GM12878 (cell line): Measurements from ENCODE around the gene COMMD3. TPM values are rescaled to one million over a fixed set of nuclear protein-coding genes. Genes with fewer than 3 reads are reported as not detected.
A peak's percentile ranks its signal among the peaks of the same experiment; 100 is the strongest.

ENCODE experiments used
- CBX5 ChIP-seq: sonication (generic); IDR thresholded peaks from 2 replicates; pipeline ENCODE4 v1.6.1; 2016; ENCODE audit warnings: low read depth, moderate library complexity, mild to moderate bottlenecking, inconsistent platforms
- DPF2 ChIP-seq: fragments of 450-650 bp; IDR thresholded peaks from 2 replicates; pipeline ENCODE4 v1.6.1; 2017; ENCODE audit warnings: mild to moderate bottlenecking
- E4F1 ChIP-seq: fragments of 450-650 bp; IDR thresholded peaks from 2 replicates; pipeline ENCODE4 v1.6.1; 2018; ENCODE audit warnings: borderline replicate concordance, mild to moderate bottlenecking; ENCODE audit not compliant: partially characterized antibody
- EED ChIP-seq: sonication (generic); IDR thresholded peaks from 2 replicates; pipeline ENCODE4 v1.6.1; 2016; ENCODE audit warnings: antibody characterized with exemption, low read depth
- IRF4 ChIP-seq: IDR thresholded peaks from 2 replicates; pipeline ENCODE4 v1.6.1; 2011; ENCODE audit warnings: low read depth, low read length
- MEF2A ChIP-seq: IDR thresholded peaks from 2 replicates; pipeline ENCODE4 v1.6.1; 2011; ENCODE audit warnings: low read depth, mild to moderate bottlenecking, low read length, moderate library complexity; ENCODE audit not compliant: insufficient read depth
- MTA2 ChIP-seq: fragments of 450-650 bp; IDR thresholded peaks from 2 replicates; pipeline ENCODE4 v1.6.1; 2016; ENCODE audit warnings: low read depth, mild to moderate bottlenecking, moderate library complexity
- MXI1 ChIP-seq: fragments of 150-350 bp; IDR thresholded peaks from 2 replicates; pipeline ENCODE4 v1.6.1; 2011; ENCODE audit warnings: low read depth, mild to moderate bottlenecking, inconsistent platforms, low read length, improper control_type of control experiment
- NRF1 ChIP-seq: conservative IDR thresholded peaks from 2 replicates; pipeline ENCODE4 v1.6.1; 2011; ENCODE audit warnings: mild to moderate bottlenecking, low read depth, low read length, improper control_type of control experiment
- PAX8 ChIP-seq: fragments of 450-650 bp; IDR thresholded peaks from 2 replicates; pipeline ENCODE4 v1.6.1; 2017; ENCODE audit warnings: mild to moderate bottlenecking, moderate library complexity
- RFX5 ChIP-seq: IDR thresholded peaks from 2 replicates; pipeline ENCODE4 v1.6.1; 2011; ENCODE audit warnings: low read depth, low read length, improper control_type of control experiment
- SPI1 ChIP-seq: IDR thresholded peaks from 2 replicates; pipeline ENCODE4 v1.6.1; 2011; ENCODE audit warnings: low read depth, mild to moderate bottlenecking, low read length, moderate library complexity, borderline replicate concordance; ENCODE audit not compliant: insufficient read depth
- SUPT20H ChIP-seq: IDR thresholded peaks from 2 replicates; pipeline ENCODE4 v1.6.1; 2011; ENCODE audit warnings: low read depth, mild to moderate bottlenecking, low read length, moderate library complexity, borderline replicate concordance; ENCODE audit not compliant: control insufficient read depth
- SUZ12 ChIP-seq: fragments of 200-600 bp; sonication (generic); IDR thresholded peaks from one replicate; pipeline ENCODE4 v1.6.1; 2018; ENCODE audit warnings: antibody characterized with exemption, mild to moderate bottlenecking; ENCODE audit not compliant: unreplicated experiment
- TARDBP ChIP-seq: IDR thresholded peaks from 2 replicates; pipeline ENCODE4 v1.6.1; 2016; ENCODE audit warnings: borderline replicate concordance
- ZBED1 ChIP-seq: IDR thresholded peaks from 2 replicates; pipeline ENCODE4 v1.6.1; 2016; ENCODE audit warnings: borderline replicate concordance
- ZSCAN29 ChIP-seq: fragments of 450-650 bp; IDR thresholded peaks from 2 replicates; pipeline ENCODE4 v1.6.1; 2017; ENCODE audit warnings: mild to moderate bottlenecking, moderate library complexity
- polyA plus RNA-seq, 11 experiments: library from polyadenylated mRNA; depleted of rRNA in 4 of 11; unstranded in 6 of 11; stranded (reverse) in 5 of 11; fragments of >200 nt; fragmentation: Nextera tagmentation in 4 of 11; fragmentation: Illumina TruSeq in 1 of 11; extraction: Ambion mirVana in 4 of 11; extraction: Trizol in 1 of 11; gene quantifications; 1 replicate in 1 of 11; 2 replicates in 10 of 11; pipeline versions ENCODE4 v1.2.1 to v1.2.3, GENCODE V29; 2011 to 2016; ENCODE audit warnings: inconsistent platforms in 2 of 11, missing spikeins in 2 of 11, low read depth in 1 of 11
- total RNA-seq, 4 experiments: library from RNA; depleted of rRNA in 3 of 4; stranded (reverse); fragments of >200 nt in 3 of 4; fragmentation: Illumina TruSeq in 1 of 4; extraction: Trizol in 1 of 4; gene quantifications; 2 replicates each; pipeline versions ENCODE4 v1.2.1 to v1.2.3, GENCODE V29; 2013 to 2021
- TF ChIP-seq, protein P1 (sequence below): fragments of 450-650 bp; IDR thresholded peaks from 2 replicates; pipeline ENCODE4 v1.6.1; 2017; ENCODE audit warnings: mild to moderate bottlenecking, low read depth, inconsistent platforms; ENCODE audit not compliant: poor library complexity, severe bottlenecking
- TF ChIP-seq, protein P2 (sequence below): fragments of 450-650 bp; IDR thresholded peaks from 2 replicates; pipeline ENCODE4 v1.6.1; 2017; ENCODE audit warnings: mild to moderate bottlenecking, moderate library complexity
- TF ChIP-seq, protein P3 (sequence below): IDR thresholded peaks from 2 replicates; pipeline ENCODE4 v1.6.1; 2011; ENCODE audit warnings: borderline replicate concordance, low read depth, mild to moderate bottlenecking, moderate library complexity, mixed read lengths, low read length; ENCODE audit not compliant: insufficient read depth; ENCODE audit errors: extremely low read length

COMMD3 gene
- total and polyA plus RNA-seq, 10 of the 15 experiments (the other 5 are each of a cell fraction or from before 2014, with no cell fraction given), result 64.5 to 248 (median 84.4) TPM

DNA sequence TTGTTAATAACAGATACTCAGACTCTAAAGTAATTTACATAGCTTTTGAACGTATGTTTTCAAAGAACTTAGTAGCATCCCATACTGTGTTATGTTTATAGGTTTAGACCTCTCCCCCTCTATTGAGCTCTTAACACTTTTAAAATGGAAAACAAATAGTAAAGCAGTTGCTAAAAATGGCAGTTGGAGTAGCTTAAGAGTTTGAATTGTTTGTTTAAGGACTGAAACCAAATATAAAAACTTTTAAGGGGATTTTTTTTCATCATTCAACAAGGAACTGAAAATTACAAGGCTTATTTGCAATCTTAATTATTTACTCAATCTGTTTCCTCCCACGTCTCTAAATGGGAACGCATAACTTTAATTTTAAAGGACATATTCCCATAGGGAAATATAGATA lies 27.5 kb downstream of the COMMD3 start (continued):
- TF ChIP-seq IRF4 (no peak), ZSCAN29 (no peak), EED (no peak), CBX5 (0 out of 2 replicates have a peak, but pooled peaks have one; percentile 16), DPF2 (0 out of 2 replicates have a peak, but pooled peaks have one; percentile 22), NRF1 (no peak), ZBED1 (no peak), SUZ12 (no peak), MEF2A (peak; percentile 67; the same call in 1 of the 2 replicates), SPI1 (peak; percentile 48; the same call in 1 of the 2 replicates), E4F1 (no peak), PAX8 (no peak), TARDBP (no peak), MXI1 (no peak), MTA2 (peak; percentile 55; the same call in 1 of the 2 replicates), RFX5 (no peak), SUPT20H (no peak)
- TF ChIP-seq, protein P1, sequence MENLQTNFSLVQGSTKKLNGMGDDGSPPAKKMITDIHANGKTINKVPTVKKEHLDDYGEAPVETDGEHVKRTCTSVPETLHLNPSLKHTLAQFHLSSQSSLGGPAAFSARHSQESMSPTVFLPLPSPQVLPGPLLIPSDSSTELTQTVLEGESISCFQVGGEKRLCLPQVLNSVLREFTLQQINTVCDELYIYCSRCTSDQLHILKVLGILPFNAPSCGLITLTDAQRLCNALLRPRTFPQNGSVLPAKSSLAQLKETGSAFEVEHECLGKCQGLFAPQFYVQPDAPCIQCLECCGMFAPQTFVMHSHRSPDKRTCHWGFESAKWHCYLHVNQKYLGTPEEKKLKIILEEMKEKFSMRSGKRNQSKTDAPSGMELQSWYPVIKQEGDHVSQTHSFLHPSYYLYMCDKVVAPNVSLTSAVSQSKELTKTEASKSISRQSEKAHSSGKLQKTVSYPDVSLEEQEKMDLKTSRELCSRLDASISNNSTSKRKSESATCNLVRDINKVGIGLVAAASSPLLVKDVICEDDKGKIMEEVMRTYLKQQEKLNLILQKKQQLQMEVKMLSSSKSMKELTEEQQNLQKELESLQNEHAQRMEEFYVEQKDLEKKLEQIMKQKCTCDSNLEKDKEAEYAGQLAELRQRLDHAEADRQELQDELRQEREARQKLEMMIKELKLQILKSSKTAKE, result no peak
- TF ChIP-seq, protein P2, sequence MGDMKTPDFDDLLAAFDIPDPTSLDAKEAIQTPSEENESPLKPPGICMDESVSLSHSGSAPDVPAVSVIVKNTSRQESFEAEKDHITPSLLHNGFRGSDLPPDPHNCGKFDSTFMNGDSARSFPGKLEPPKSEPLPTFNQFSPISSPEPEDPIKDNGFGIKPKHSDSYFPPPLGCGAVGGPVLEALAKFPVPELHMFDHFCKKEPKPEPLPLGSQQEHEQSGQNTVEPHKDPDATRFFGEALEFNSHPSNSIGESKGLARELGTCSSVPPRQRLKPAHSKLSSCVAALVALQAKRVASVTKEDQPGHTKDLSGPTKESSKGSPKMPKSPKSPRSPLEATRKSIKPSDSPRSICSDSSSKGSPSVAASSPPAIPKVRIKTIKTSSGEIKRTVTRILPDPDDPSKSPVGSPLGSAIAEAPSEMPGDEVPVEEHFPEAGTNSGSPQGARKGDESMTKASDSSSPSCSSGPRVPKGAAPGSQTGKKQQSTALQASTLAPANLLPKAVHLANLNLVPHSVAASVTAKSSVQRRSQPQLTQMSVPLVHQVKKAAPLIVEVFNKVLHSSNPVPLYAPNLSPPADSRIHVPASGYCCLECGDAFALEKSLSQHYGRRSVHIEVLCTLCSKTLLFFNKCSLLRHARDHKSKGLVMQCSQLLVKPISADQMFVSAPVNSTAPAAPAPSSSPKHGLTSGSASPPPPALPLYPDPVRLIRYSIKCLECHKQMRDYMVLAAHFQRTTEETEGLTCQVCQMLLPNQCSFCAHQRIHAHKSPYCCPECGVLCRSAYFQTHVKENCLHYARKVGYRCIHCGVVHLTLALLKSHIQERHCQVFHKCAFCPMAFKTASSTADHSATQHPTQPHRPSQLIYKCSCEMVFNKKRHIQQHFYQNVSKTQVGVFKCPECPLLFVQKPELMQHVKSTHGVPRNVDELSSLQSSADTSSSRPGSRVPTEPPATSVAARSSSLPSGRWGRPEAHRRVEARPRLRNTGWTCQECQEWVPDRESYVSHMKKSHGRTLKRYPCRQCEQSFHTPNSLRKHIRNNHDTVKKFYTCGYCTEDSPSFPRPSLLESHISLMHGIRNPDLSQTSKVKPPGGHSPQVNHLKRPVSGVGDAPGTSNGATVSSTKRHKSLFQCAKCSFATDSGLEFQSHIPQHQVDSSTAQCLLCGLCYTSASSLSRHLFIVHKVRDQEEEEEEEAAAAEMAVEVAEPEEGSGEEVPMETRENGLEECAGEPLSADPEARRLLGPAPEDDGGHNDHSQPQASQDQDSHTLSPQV, result no peak
- TF ChIP-seq, protein P3, sequence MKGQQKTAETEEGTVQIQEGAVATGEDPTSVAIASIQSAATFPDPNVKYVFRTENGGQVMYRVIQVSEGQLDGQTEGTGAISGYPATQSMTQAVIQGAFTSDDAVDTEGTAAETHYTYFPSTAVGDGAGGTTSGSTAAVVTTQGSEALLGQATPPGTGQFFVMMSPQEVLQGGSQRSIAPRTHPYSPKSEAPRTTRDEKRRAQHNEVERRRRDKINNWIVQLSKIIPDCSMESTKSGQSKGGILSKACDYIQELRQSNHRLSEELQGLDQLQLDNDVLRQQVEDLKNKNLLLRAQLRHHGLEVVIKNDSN, result no peak
